ENCODE results near the gene PHLDB2. TPM values are rescaled to one million over a fixed set of nuclear protein-coding genes. Genes with fewer than 3 reads are reported as not detected.

The PHLDB2 gene
- total and polyA plus RNA-seq, 2 donors (not counting 1 experiment from before 2014, with no cell fraction given), result 33.8 to 47.9 TPM

- H4K20me1 ChIP-seq (ENCODE audit: control insufficient read depth, extremely low read depth, insufficient read depth, low read length), result no peaks in the 10 kb centered on the region
- no peak overlapping the region for H3K27ac ChIP-seq (ENCODE audit: insufficient read depth, low read length)
- no peaks in the 10 kb centered on the region for H3K27me3 ChIP-seq (ENCODE audit: control insufficient read depth, insufficient read depth, low read length)
- no peak overlapping the region for H3K9ac ChIP-seq (ENCODE audit: insufficient read depth, low read length)
- no peaks in the 10 kb centered on the region for H3K36me3 ChIP-seq (ENCODE audit: control insufficient read depth, insufficient read depth, low read length)
- TF ChIP-seq, protein P1, sequence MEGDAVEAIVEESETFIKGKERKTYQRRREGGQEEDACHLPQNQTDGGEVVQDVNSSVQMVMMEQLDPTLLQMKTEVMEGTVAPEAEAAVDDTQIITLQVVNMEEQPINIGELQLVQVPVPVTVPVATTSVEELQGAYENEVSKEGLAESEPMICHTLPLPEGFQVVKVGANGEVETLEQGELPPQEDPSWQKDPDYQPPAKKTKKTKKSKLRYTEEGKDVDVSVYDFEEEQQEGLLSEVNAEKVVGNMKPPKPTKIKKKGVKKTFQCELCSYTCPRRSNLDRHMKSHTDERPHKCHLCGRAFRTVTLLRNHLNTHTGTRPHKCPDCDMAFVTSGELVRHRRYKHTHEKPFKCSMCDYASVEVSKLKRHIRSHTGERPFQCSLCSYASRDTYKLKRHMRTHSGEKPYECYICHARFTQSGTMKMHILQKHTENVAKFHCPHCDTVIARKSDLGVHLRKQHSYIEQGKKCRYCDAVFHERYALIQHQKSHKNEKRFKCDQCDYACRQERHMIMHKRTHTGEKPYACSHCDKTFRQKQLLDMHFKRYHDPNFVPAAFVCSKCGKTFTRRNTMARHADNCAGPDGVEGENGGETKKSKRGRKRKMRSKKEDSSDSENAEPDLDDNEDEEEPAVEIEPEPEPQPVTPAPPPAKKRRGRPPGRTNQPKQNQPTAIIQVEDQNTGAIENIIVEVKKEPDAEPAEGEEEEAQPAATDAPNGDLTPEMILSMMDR (conservative IDR thresholded peaks at IDR 0.05 in 1 of 2, IDR thresholded peaks at IDR 0.05 in 1 of 2; ENCODE audit: low read depth in 1 of 2, low read length in 2 of 2), result no peak
- TF ChIP-seq EZH2 (IDR thresholded peaks at IDR 0.05; ENCODE audit: low read length, missing control alignments), result no peak
- peak in 1 of 2 donors; percentile 50 for DNase-seq (ENCODE audit: low read depth in 2 of 2)
- H3K79me2 ChIP-seq (ENCODE audit: control insufficient read depth, insufficient read depth, low read length), result no peaks in the 10 kb centered on the region
- H3K9me3 ChIP-seq (ENCODE audit: control insufficient read depth, insufficient read depth, low read depth, low read length), result no peaks in the 10 kb centered on the region
- no peak overlapping the region for H3K4me3 ChIP-seq (replicated peaks in 1 of 4; ENCODE audit: control extremely low read depth in 1 of 4, insufficient read depth in 1 of 4, low read depth in 3 of 4, low read length in 4 of 4)
- H3K4me1 ChIP-seq (ENCODE audit: control insufficient read depth, extremely low read depth, insufficient read depth, low read length), result peaks cover 4% of the 10 kb centered on the region
- H2AFZ ChIP-seq (ENCODE audit: low read length), result no peak overlapping the region
- no peak overlapping the region for H3K4me2 ChIP-seq (ENCODE audit: extremely low read depth, insufficient read depth, low read length)
These were observed 13.0 kb upstream of the PHLDB2 start for GRCh38 chr3:111846039-111846438.

DNA sequence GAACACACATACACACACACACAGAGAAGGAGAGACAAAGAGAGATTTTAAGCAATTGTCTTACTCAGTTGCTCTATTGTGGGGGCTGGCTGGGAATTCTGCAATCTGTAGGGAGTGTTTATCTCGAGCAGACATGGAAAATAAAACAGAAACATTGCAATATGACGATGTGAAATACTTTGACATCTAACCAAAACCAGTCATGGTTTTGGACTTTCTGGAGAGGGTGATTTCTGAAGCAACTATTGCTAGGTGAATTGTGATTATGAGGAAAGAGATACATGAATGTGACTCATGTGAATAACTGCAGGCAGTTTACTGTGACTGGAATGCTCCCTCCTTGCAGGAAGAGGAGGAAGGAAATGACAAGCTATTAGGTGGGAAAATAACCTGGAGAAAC, 12.3 kb upstream of the PHLDB2 start:
- Histone ChIP-seq H3K27me3 (ENCODE audit: control insufficient read depth, insufficient read depth, low read length) (no peaks in the 10 kb centered on the region), H3K9ac (ENCODE audit: insufficient read depth, low read length) (no peak overlapping the region), H3K9me3 (ENCODE audit: control insufficient read depth, insufficient read depth, low read depth, low read length) (no peaks in the 10 kb centered on the region), H2AFZ (ENCODE audit: low read length) (no peak overlapping the region), H4K20me1 (ENCODE audit: control insufficient read depth, extremely low read depth, insufficient read depth, low read length) (no peaks in the 10 kb centered on the region), H3K79me2 (ENCODE audit: control insufficient read depth, insufficient read depth, low read length) (no peaks in the 10 kb centered on the region), H3K4me2 (ENCODE audit: extremely low read depth, insufficient read depth, low read length) (no peak overlapping the region), H3K4me1 (ENCODE audit: control insufficient read depth, extremely low read depth, insufficient read depth, low read length) (peaks cover 4% of the 10 kb centered on the region), H3K27ac (ENCODE audit: insufficient read depth, low read length) (peak overlapping the region; percentile 40), H3K36me3 (ENCODE audit: control insufficient read depth, insufficient read depth, low read length) (no peaks in the 10 kb centered on the region), H3K4me3 (replicated peaks in 1 of 4; ENCODE audit: control extremely low read depth in 1 of 4, insufficient read depth in 1 of 4, low read depth in 3 of 4, low read length in 4 of 4) (no peak overlapping the region)
- no peak for TF ChIP-seq EZH2 (IDR thresholded peaks at IDR 0.05; ENCODE audit: low read length, missing control alignments)
- TF ChIP-seq, protein P1 (conservative IDR thresholded peaks at IDR 0.05 in 1 of 2, IDR thresholded peaks at IDR 0.05 in 1 of 2; ENCODE audit: low read depth in 1 of 2, low read length in 2 of 2), result no peak
- peak; percentile 73 to 88 for DNase-seq (ENCODE audit: low read depth in 2 of 2)

DNA sequence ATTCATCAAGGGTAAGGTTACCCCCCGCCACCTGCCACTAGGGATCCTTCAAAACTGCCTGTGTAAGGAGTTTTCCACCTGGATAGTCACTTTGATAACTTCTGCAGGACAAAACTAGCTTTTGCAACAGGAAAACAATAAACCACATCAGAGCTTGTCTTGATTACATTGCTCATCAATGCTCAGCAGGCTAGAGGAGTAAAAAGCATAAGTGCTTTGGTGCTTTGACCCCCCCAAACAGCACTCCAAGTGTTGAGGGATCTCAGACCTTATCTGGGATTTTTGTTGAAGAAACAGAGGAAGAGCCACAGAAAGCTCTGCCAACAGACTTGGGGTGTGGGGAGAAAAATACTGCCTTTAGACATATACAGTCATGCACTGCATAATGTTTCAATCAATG, 10.8 kb upstream of the PHLDB2 start:
- Histone ChIP-seq H3K27me3 (ENCODE audit: control insufficient read depth, insufficient read depth, low read length) (no peaks in the 10 kb centered on the region), H3K9me3 (ENCODE audit: control insufficient read depth, insufficient read depth, low read depth, low read length) (no peaks in the 10 kb centered on the region), H2AFZ (ENCODE audit: low read length) (no peak overlapping the region), H3K4me2 (ENCODE audit: extremely low read depth, insufficient read depth, low read length) (no peak overlapping the region), H3K4me1 (ENCODE audit: control insufficient read depth, extremely low read depth, insufficient read depth, low read length) (peaks cover 4% of the 10 kb centered on the region), H3K79me2 (ENCODE audit: control insufficient read depth, insufficient read depth, low read length) (no peaks in the 10 kb centered on the region), H3K9ac (ENCODE audit: insufficient read depth, low read length) (no peak overlapping the region), H4K20me1 (ENCODE audit: control insufficient read depth, extremely low read depth, insufficient read depth, low read length) (no peaks in the 10 kb centered on the region), H3K4me3 (replicated peaks in 1 of 4; ENCODE audit: control extremely low read depth in 1 of 4, insufficient read depth in 1 of 4, low read depth in 3 of 4, low read length in 4 of 4) (no peak overlapping the region), H3K36me3 (ENCODE audit: control insufficient read depth, insufficient read depth, low read length) (no peaks in the 10 kb centered on the region), H3K27ac (ENCODE audit: insufficient read depth, low read length) (no peak overlapping the region)
- DNase-seq (ENCODE audit: low read depth in 2 of 2), result no peak
- TF ChIP-seq, protein P1 (conservative IDR thresholded peaks at IDR 0.05 in 1 of 2, IDR thresholded peaks at IDR 0.05 in 1 of 2; ENCODE audit: low read depth in 1 of 2, low read length in 2 of 2), result no peak
- TF ChIP-seq EZH2 (IDR thresholded peaks at IDR 0.05; ENCODE audit: low read length, missing control alignments), result no peak
